ENCODE data around the gene MRPL30.
A peak's percentile ranks its signal among the peaks of the same experiment; 100 is the strongest.
"Not testable (repeated sequence)": the region's sequence is repeated elsewhere in the genome, so short reads cannot be mapped to it uniquely, and the experiment has no call there.

Gene MRPL30

DNA sequence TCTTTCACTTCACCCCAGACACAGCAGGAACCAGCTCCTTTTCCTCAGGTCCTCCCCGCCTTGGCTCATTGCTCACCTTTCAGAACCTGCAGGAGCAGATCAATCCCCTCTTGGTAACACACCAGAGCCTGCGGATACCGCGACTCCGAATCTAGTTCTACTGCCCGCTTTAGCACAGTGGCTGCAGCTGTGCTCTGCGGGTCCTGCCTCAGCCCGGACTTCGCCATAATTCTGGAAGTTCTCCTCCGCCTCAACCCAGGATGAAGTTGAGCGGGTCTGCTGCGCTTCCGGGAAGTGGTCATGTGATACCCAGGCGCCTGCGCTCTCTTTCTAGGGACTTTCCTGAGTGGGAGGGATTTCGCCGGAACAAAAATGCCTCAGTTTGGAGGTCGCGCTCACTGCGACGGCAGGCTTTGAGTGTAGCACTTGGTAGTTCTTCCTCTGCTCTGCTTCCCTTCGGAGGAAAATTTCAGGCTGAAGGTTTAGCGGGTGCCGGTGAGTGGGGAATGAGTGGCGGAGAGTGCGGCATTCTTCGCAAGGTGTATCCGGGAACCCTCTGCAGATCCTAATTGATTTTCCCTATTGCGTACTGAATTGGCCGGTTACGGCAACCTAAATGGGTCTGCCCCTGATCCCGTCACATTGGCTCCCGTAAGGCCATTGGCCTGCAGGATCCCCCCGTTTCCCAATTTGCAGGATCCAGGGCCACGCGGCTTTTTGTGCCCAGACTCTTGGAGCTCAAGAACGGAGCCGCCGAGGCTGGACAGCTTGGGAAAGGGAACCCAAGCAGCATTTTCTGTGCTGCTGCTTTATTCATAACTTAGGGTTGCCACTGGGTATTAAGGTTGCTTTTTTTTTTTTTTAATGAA is at the start of gene MRPL30, which contains the start of gene MITD1:
TSS of gene MRPL30 (plus strand) at position 430 of the 869 bp plus-strand sequence. CDS start 5,020 bp downstream, outside the sequence.
TSS of gene MITD1 (minus strand) at position 304 of the 869 bp plus-strand sequence. CDS start at position 227, 77 bp downstream.
- in situ Hi-C loops (cut with MboI; ENCODE audit: low sequenced_read_pairs, unreplicated experiment): loop anchor here (25.0 kb wide), 1 partner anchor 306 kb away; the partner anchor contains the start of gene REV1
- DNase-seq (ENCODE audit: low spot score): peak; percentile 87
- TF ChIP-seq, protein P1, sequence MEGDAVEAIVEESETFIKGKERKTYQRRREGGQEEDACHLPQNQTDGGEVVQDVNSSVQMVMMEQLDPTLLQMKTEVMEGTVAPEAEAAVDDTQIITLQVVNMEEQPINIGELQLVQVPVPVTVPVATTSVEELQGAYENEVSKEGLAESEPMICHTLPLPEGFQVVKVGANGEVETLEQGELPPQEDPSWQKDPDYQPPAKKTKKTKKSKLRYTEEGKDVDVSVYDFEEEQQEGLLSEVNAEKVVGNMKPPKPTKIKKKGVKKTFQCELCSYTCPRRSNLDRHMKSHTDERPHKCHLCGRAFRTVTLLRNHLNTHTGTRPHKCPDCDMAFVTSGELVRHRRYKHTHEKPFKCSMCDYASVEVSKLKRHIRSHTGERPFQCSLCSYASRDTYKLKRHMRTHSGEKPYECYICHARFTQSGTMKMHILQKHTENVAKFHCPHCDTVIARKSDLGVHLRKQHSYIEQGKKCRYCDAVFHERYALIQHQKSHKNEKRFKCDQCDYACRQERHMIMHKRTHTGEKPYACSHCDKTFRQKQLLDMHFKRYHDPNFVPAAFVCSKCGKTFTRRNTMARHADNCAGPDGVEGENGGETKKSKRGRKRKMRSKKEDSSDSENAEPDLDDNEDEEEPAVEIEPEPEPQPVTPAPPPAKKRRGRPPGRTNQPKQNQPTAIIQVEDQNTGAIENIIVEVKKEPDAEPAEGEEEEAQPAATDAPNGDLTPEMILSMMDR (IDR thresholded peaks at IDR 0.05; ENCODE audit: borderline replicate concordance, control extremely low read depth, extremely low read depth, insufficient read depth, missing control alignments): no peak

- in situ Hi-C loops (cut with MboI; ENCODE audit: low sequenced_read_pairs, unreplicated experiment); DNase-seq (ENCODE audit: low spot score): not testable (repeated sequence)
Measured at GRCh38 chr2:99135044-99135556, 45.9 kb upstream of the MRPL30 start.

GRCh38 chr2:99139003-99139402 is 42.0 kb upstream of the MRPL30 start:
- in situ Hi-C loops (cut with MboI; ENCODE audit: low sequenced_read_pairs, unreplicated experiment): no loop called here
- DNase-seq (ENCODE audit: low spot score): no peak
- TF ChIP-seq, protein P1 (IDR thresholded peaks at IDR 0.05; ENCODE audit: borderline replicate concordance, control extremely low read depth, extremely low read depth, insufficient read depth, missing control alignments): no peak

DNA sequence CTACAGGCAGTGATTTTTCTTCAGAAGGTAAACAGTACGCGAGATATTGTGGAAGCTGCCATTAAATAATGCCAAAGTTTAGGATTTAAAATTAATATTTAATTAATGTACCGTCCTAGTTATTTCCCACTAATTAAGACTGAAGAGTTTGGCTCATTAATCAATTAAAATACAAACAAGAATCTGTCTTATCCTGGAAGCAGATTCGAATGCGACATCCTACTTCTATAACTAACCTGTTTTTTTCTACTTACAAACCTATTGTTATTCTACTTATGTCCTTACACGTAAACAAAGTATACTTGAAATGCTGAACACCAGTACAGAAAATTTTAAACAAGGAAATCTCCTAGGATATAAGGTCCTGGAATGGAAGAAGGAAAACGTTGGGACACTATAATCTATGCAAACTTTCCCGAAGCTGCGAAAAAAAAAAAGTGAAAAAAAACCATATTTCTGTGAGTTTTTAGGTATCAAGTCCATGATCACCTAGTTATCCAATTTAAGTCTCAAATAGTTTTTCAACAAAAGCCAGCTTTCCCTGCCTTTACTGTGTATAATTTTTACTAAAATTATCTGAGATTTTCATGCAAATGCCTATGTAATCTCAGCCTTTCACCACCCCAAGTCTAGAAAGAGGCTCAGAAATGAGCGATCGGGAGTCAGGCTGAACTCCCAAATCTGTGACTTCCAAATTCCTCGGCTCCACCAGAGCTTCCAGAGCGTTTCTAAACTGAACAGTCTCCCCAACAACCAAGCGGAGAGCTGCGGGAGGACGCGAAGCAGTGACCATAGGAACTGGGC is 40.7 kb upstream of the MRPL30 start:
- TF ChIP-seq, protein P1 (IDR thresholded peaks at IDR 0.05; ENCODE audit: borderline replicate concordance, control extremely low read depth, extremely low read depth, insufficient read depth, missing control alignments): no peak
- DNase-seq (ENCODE audit: low spot score): no peak
- in situ Hi-C loops (cut with MboI; ENCODE audit: low sequenced_read_pairs, unreplicated experiment): no loop called here

DNA sequence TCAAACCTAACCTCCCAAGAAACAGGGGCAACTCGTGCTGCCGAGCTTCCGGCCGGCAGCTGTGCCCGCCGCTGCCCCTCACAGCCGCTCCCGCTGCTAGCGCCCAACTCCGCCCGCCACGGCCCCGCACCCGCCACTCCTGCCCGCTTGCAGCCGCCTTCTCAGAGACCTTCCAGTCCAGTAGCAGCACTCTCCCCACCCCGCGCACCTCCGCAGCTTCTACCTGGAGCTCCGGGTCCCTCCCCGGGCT is 40.2 kb upstream of the MRPL30 start:
- no peak for DNase-seq (ENCODE audit: low spot score)

DNA sequence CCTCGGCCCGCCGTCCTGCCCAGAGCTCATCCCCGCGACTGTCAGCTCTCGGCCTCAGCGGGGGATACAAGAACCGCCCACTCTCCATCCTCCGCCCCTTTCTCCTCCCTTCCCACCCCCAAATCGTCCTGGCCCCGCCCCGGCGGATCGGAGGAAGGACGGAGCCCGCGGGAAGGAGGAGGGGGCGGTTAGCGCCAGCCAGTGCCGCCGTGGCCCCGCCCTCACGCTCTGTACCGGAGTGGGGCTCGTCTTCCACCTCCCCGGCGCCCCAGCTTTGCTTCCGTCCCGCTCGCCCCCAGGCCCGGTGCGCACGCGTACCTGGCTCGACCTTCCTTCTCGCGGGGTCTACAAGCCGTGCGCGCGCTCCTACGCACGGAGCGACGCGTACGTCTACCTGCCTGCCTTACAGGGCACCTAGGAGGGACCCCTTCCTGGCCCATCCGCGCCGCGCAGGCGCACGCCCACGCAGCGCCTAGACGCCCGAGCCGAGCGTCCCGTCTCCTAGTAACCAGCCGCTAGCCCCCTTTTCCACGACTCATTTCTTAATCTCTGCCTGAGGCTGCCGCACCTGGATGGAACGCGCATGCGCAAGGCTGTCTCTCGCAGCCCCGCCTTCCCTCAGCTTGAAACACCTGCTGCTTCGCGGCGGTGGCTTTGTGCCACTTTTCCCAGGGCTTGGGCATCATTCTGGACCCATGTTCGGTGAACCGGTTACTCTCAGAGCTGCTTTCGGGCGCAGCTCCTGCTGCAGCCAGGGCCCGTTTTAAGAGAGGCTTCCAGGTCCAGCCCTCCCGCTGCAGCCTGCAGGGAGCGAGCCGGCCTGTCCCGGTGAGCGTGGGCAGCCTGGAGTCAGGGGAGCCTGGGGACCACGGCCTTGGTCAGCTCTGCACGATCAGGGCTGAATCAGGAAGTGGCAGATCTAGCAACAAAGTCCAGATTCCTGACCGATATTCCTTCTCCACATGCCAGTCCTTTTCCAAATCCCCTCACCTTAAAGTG is 39.6 kb upstream of the MRPL30 start, which contains the start of gene C2orf15:
TSS of gene C2orf15 (plus strand) at position 598 of the 999 bp plus-strand sequence. CDS start 8,852 bp downstream, outside the sequence.
- in situ Hi-C loops (cut with MboI; ENCODE audit: low sequenced_read_pairs, unreplicated experiment): no loop called here
- TF ChIP-seq, protein P1 (IDR thresholded peaks at IDR 0.05; ENCODE audit: borderline replicate concordance, control extremely low read depth, extremely low read depth, insufficient read depth, missing control alignments): no peak
- DNase-seq (ENCODE audit: low spot score): peak; percentile 93

More for the DNA sequence above, 40.2 kb upstream of the MRPL30 start:
- TF ChIP-seq, protein P1 (IDR thresholded peaks at IDR 0.05; ENCODE audit: borderline replicate concordance, control extremely low read depth, extremely low read depth, insufficient read depth, missing control alignments): no peak
- in situ Hi-C loops (cut with MboI; ENCODE audit: low sequenced_read_pairs, unreplicated experiment): no loop called here

All from GM13976 (cell line).